Measurements from ENCODE around the gene ZNF213.

ZNF213 gene

GRCh38 chr16:3115561-3115960 is 19.3 kb upstream of the ZNF213 start:
- H3K36me3 ChIP-seq (ENCODE audit: insufficient read depth, insufficient read length, low read length) = peaks cover 65% of the 10 kb centered on the region

DNA sequence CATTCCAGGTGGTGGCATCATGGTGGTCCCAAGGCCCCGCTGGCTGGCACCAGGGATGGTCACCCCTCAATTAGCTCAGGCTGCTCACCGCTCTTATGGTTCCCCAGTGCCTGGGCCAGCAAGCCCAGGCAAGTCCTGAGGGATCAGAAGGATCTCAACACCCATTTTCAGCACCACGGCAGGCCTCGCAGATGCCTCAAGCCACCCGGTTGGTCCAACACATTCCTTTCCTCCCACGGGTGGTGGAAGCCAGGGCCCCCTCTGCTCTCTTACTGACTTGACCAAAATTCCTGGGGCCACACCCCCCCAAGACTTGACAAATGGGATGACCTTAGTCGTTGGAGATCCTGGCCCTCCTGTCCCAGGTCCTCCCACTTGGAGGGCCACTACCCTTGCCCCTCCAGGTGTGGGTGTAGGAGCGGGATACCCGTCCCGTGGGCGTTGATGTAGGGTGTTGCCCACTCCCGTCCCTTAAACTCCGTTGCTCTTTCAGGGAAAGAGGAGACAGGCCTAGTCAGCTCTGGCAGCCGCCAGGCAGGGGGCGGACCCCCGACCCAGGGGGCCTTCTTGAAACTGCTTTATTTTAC is 16.5 kb upstream of the ZNF213 start:
- no peak for TF ChIP-seq ZNF274 (IDR thresholded peaks at IDR 0.05; ENCODE audit: low read depth, low read length)
- H3K36me3 ChIP-seq (ENCODE audit: insufficient read depth, insufficient read length, low read length) = peaks cover 70% of the 10 kb centered on the region
- no peaks in the 10 kb centered on the region for H3K27me3 ChIP-seq (ENCODE audit: insufficient read depth, insufficient read length)
- no peaks in the 10 kb centered on the region for H3K9me3 ChIP-seq (ENCODE audit: insufficient read depth, low read length)
- peaks cover 16% of the 10 kb centered on the region for H3K4me1 ChIP-seq (ENCODE audit: insufficient read depth, insufficient read length)
- H3K9ac ChIP-seq (ENCODE audit: insufficient read length, low read depth) = no peak overlapping the region
- DNase-seq (ENCODE audit: low read depth, low spot score) = no peak
- H3K4me3 ChIP-seq (ENCODE audit: insufficient read length, low read depth) = no peak overlapping the region

More at GRCh38 chr16:3115561-3115960, 19.3 kb upstream of the ZNF213 start:
- peaks cover 13% of the 10 kb centered on the region for H3K4me1 ChIP-seq (ENCODE audit: insufficient read depth, insufficient read length)
- H3K9me3 ChIP-seq (ENCODE audit: insufficient read depth, low read length) = no peaks in the 10 kb centered on the region
- H3K4me3 ChIP-seq (ENCODE audit: insufficient read length, low read depth) = no peak overlapping the region
- no peak for TF ChIP-seq ZNF274 (IDR thresholded peaks at IDR 0.05; ENCODE audit: low read depth, low read length)
- no peak for TF ChIP-seq SUZ12 (IDR thresholded peaks at IDR 0.05; ENCODE audit: extremely low read depth, insufficient read depth, insufficient read length)
- TF ChIP-seq YY1 (IDR thresholded peaks at IDR 0.05; ENCODE audit: insufficient read depth, insufficient read length) = no peak
- no peak for DNase-seq (ENCODE audit: low read depth, low spot score)
- H3K27me3 ChIP-seq (ENCODE audit: insufficient read depth, insufficient read length) = no peaks in the 10 kb centered on the region
- H3K9ac ChIP-seq (ENCODE audit: insufficient read length, low read depth) = peak overlapping the region; percentile 38

DNA sequence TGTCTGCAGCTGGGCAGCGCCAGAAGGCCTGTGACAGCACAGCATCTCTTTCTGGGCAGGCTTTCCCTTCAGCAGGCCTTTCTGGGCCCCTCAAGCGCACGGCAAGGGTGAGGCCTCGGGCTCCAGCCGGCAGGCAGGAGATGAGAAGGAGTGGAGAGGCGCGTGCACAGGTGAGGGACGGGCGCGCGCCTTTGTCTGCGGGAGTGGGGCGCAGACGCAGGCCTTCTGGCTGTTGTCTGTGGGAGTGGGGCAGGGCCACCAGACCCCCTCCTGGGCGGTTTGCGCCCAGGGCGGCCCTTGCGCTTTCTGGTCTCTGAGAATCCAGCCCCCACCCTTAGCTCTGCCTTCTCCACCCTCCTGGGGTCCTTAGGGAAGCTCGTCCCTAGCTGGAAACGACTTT is 16.0 kb upstream of the ZNF213 start:
- TF ChIP-seq ZNF274 (IDR thresholded peaks at IDR 0.05; ENCODE audit: low read depth, low read length) (no peak), SUZ12 (IDR thresholded peaks at IDR 0.05; ENCODE audit: extremely low read depth, insufficient read depth, insufficient read length) (no peak), YY1 (IDR thresholded peaks at IDR 0.05; ENCODE audit: insufficient read depth, insufficient read length) (no peak)
- H3K36me3 ChIP-seq (ENCODE audit: insufficient read depth, insufficient read length, low read length) = peaks cover 67% of the 10 kb centered on the region
- H3K9ac ChIP-seq (ENCODE audit: insufficient read length, low read depth) = no peak overlapping the region
- no peaks in the 10 kb centered on the region for H3K27me3 ChIP-seq (ENCODE audit: insufficient read depth, insufficient read length)
- DNase-seq (ENCODE audit: low read depth, low spot score) = no peak
- H3K4me3 ChIP-seq (ENCODE audit: insufficient read length, low read depth) = no peak overlapping the region
- peaks cover 14% of the 10 kb centered on the region for H3K4me1 ChIP-seq (ENCODE audit: insufficient read depth, insufficient read length)
- no peaks in the 10 kb centered on the region for H3K9me3 ChIP-seq (ENCODE audit: insufficient read depth, low read length)

DNA sequence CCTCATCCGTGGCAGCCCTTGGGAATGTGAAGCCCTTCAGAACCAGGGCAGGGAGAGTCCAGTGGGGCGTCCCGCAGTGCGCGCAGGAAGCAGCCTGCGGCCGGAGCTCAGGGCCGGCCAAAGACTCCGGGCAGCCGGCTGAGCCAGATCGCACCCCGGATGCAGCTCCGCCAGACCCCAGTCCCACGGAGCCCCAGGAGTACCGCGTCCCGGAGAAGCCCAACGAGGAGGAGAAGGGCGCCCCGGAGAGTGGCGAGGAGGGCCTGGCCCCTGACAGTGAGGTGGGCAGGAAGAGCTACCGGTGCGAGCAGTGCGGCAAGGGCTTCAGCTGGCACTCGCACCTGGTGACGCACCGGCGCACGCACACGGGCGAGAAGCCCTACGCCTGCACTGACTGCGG is 15.5 kb upstream of the ZNF213 start:
- H3K9me3 ChIP-seq (ENCODE audit: insufficient read depth, low read length) = no peaks in the 10 kb centered on the region
- H3K9ac ChIP-seq (ENCODE audit: insufficient read length, low read depth) = no peak overlapping the region
- no peaks in the 10 kb centered on the region for H3K27me3 ChIP-seq (ENCODE audit: insufficient read depth, insufficient read length)
- no peak for DNase-seq (ENCODE audit: low read depth, low spot score)
- peaks cover 63% of the 10 kb centered on the region for H3K36me3 ChIP-seq (ENCODE audit: insufficient read depth, insufficient read length, low read length)
- H3K4me3 ChIP-seq (ENCODE audit: insufficient read length, low read depth) = no peak overlapping the region
- TF ChIP-seq ZNF274 (IDR thresholded peaks at IDR 0.05; ENCODE audit: low read depth, low read length) (no peak), SUZ12 (IDR thresholded peaks at IDR 0.05; ENCODE audit: extremely low read depth, insufficient read depth, insufficient read length) (no peak), YY1 (IDR thresholded peaks at IDR 0.05; ENCODE audit: insufficient read depth, insufficient read length) (no peak)
- peaks cover 14% of the 10 kb centered on the region for H3K4me1 ChIP-seq (ENCODE audit: insufficient read depth, insufficient read length)

DNA sequence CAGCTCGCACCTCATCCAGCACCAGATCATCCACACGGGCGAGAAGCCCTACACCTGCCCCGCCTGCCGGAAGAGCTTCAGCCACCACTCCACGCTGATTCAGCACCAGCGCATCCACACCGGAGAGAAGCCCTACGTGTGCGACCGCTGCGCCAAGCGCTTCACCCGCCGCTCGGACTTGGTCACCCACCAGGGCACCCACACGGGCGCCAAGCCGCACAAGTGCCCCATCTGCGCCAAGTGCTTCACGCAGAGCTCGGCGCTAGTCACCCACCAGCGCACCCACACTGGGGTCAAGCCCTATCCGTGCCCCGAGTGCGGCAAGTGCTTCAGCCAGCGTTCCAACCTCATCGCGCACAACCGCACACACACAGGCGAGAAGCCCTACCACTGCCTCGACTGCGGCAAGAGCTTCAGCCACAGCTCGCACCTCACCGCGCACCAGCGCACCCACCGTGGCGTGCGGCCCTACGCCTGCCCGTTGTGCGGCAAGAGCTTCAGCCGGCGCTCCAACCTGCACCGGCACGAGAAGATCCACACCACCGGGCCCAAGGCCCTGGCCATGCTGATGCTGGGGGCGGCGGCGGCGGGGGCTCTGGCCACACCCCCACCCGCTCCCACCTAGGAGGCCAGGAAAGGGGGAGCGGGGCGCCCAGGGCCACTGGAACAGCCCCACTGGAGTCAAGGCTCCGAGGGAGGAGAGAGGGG is 15.0 kb upstream of the ZNF213 start:
- H3K27me3 ChIP-seq (ENCODE audit: insufficient read depth, insufficient read length) = no peaks in the 10 kb centered on the region
- peaks cover 57% of the 10 kb centered on the region for H3K36me3 ChIP-seq (ENCODE audit: insufficient read depth, insufficient read length, low read length)
- TF ChIP-seq ZNF274 (IDR thresholded peaks at IDR 0.05; ENCODE audit: low read depth, low read length) (no peak), YY1 (IDR thresholded peaks at IDR 0.05; ENCODE audit: insufficient read depth, insufficient read length) (no peak), SUZ12 (IDR thresholded peaks at IDR 0.05; ENCODE audit: extremely low read depth, insufficient read depth, insufficient read length) (no peak)
- H3K4me1 ChIP-seq (ENCODE audit: insufficient read depth, insufficient read length) = peaks cover 14% of the 10 kb centered on the region
- H3K4me3 ChIP-seq (ENCODE audit: insufficient read length, low read depth) = no peak overlapping the region
- DNase-seq (ENCODE audit: low read depth, low spot score) = no peak
- no peaks in the 10 kb centered on the region for H3K9me3 ChIP-seq (ENCODE audit: insufficient read depth, low read length)
- no peak overlapping the region for H3K9ac ChIP-seq (ENCODE audit: insufficient read length, low read depth)

DNA sequence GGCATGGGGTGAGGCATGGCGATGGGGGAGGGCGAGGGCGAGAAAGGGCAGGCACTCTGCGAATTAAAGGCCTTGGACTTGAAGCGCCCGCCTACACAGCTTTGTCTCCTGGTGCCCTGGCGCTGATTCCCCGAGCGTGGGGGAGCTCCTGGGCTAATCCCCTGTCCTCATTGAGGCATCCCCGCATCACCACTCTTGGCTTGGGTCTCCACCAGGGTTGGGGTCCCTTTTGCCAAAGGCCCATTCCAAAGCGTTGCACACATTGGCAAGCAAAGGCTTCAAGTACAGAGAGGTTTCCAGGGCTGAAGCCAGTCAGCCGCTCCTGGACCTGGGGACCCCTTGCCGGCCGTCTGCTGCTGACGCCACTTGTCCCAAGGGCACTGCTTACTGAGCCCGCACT is 14.4 kb upstream of the ZNF213 start:
- no peaks in the 10 kb centered on the region for H3K27me3 ChIP-seq (ENCODE audit: insufficient read depth, insufficient read length)
- H3K4me3 ChIP-seq (ENCODE audit: insufficient read length, low read depth) = no peak overlapping the region
- H3K4me1 ChIP-seq (ENCODE audit: insufficient read depth, insufficient read length) = peaks cover 9% of the 10 kb centered on the region
- H3K36me3 ChIP-seq (ENCODE audit: insufficient read depth, insufficient read length, low read length) = peaks cover 52% of the 10 kb centered on the region
- TF ChIP-seq SUZ12 (IDR thresholded peaks at IDR 0.05; ENCODE audit: extremely low read depth, insufficient read depth, insufficient read length) = no peak
- no peak for TF ChIP-seq YY1 (IDR thresholded peaks at IDR 0.05; ENCODE audit: insufficient read depth, insufficient read length)
- no peak for TF ChIP-seq ZNF274 (IDR thresholded peaks at IDR 0.05; ENCODE audit: low read depth, low read length)
- DNase-seq (ENCODE audit: low read depth, low spot score) = no peak
- H3K9ac ChIP-seq (ENCODE audit: insufficient read length, low read depth) = peak overlapping the region; percentile 42
- no peaks in the 10 kb centered on the region for H3K9me3 ChIP-seq (ENCODE audit: insufficient read depth, low read length)

DNA sequence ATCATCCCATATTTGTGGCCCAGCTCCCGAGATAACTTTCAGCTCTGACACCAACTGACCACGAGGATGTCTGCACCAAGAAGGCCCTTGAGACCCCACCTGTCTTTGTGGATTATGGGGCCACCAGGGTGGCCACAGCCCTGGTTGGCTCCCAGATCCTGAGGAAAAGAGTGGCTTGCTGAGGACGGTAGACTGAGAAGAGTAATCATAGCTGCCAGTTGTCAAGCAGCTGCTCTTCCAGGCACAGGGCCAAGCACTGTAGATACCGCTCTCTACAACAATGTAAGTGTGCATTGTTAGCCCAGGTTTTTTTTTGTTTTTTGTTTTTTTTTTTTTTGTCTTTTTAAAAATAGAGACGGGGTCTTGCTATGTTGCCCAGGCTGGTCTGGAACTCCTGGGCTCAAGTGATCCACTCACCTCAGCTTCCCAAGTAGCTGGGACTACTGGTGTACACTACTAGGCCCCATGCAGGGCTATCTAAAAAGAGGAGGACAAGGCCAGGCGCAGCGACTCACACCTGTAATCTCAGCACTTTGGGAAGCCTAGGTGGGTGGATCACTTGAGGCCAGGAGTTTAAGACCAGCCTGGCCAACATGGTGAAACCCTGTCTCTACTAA is 12.9 kb upstream of the ZNF213 start:
- H3K27me3 ChIP-seq (ENCODE audit: insufficient read depth, insufficient read length) = no peaks in the 10 kb centered on the region
- no peaks in the 10 kb centered on the region for H3K9me3 ChIP-seq (ENCODE audit: insufficient read depth, low read length)
- peaks cover 8% of the 10 kb centered on the region for H3K4me1 ChIP-seq (ENCODE audit: insufficient read depth, insufficient read length)
- TF ChIP-seq YY1 (IDR thresholded peaks at IDR 0.05; ENCODE audit: insufficient read depth, insufficient read length) (no peak), ZNF274 (IDR thresholded peaks at IDR 0.05; ENCODE audit: low read depth, low read length) (no peak)
- DNase-seq (ENCODE audit: low read depth, low spot score) = no peak
- H3K36me3 ChIP-seq (ENCODE audit: insufficient read depth, insufficient read length, low read length) = peaks cover 51% of the 10 kb centered on the region
- H3K4me3 ChIP-seq (ENCODE audit: insufficient read length, low read depth) = no peak overlapping the region
- H3K9ac ChIP-seq (ENCODE audit: insufficient read length, low read depth) = no peak overlapping the region

All from NT2/D1 (cell line).